Measurements from ENCODE around the gene NAPB.
"Not testable (repeated sequence)": the region's sequence is repeated elsewhere in the genome, so short reads cannot be mapped to it uniquely, and the experiment has no call there.

NAPB gene

GRCh38 chr20:23420943-23421931 is at the start of gene NAPB:
NAPB (minus strand) TSS chr20:23421488; CDS start chr20:23421402, 86 bp downstream.
- Histone ChIP-seq H3K36me3 (ENCODE audit: insufficient read depth, low read length) (no peaks in the 10 kb centered on the region), H3K79me2 (ENCODE audit: insufficient read depth, low read length) (peaks cover 41% of the 10 kb centered on the region), H3K27me3 (ENCODE audit: insufficient read depth, low read length, poor library complexity, severe bottlenecking) (no peaks in the 10 kb centered on the region), H3K4me3 (ENCODE audit: low read length, poor library complexity, severe bottlenecking) (peak within 1 kb of the TSS; percentile 91), H4K20me1 (ENCODE audit: insufficient read depth, low read length, poor library complexity, severe bottlenecking) (peaks cover 32% of the 10 kb centered on the region), H3K4me2 (ENCODE audit: low read depth, low read length, poor library complexity, severe bottlenecking) (peak within 1 kb of the TSS; percentile 86), H3K9me2 (replicated peaks; ENCODE audit: low read depth, low read length) (no peaks in the 10 kb centered on the region), H3K9me3 (ENCODE audit: insufficient read depth, low read depth, low read length) (no peaks in the 10 kb centered on the region), H3K4me1 (ENCODE audit: insufficient read depth, low read length, poor library complexity, severe bottlenecking) (peaks cover 57% of the 10 kb centered on the region), H2AFZ (ENCODE audit: low read length) (peak within 1 kb of the TSS; percentile 88), H3F3A (ENCODE audit: low read depth) (peaks cover 8% of the 10 kb centered on the region; the same call in 1 of the 2 replicates), H3K9ac (ENCODE audit: low read depth, low read length, poor library complexity, severe bottlenecking) (peak within 1 kb of the TSS; percentile 93)
- TF ChIP-seq CTCF (conservative IDR thresholded peaks at IDR 0.05; ENCODE audit: low read length) = 0 out of 2 replicates have a peak, but pooled peaks have one; percentile 22
- no peak for TF ChIP-seq EZH2phosphoT487 (IDR thresholded peaks at IDR 0.05; ENCODE audit: borderline replicate concordance)

- not testable (repeated sequence) for H3K4me3 ChIP-seq (ENCODE audit: low read length, poor library complexity, severe bottlenecking); H3K9me2 ChIP-seq (replicated peaks; ENCODE audit: low read depth, low read length); H3K4me1 ChIP-seq (ENCODE audit: insufficient read depth, low read length, poor library complexity, severe bottlenecking); H2AFZ ChIP-seq (ENCODE audit: low read length); H3K9ac ChIP-seq (ENCODE audit: low read depth, low read length, poor library complexity, severe bottlenecking); H3K27me3 ChIP-seq (ENCODE audit: insufficient read depth, low read length, poor library complexity, severe bottlenecking); H3K36me3 ChIP-seq (ENCODE audit: insufficient read depth, low read length); H3K4me2 ChIP-seq (ENCODE audit: low read depth, low read length, poor library complexity, severe bottlenecking); H3F3A ChIP-seq (ENCODE audit: low read depth); H3K79me2 ChIP-seq (ENCODE audit: insufficient read depth, low read length); H4K20me1 ChIP-seq (ENCODE audit: insufficient read depth, low read length, poor library complexity, severe bottlenecking); H3K9me3 ChIP-seq (ENCODE audit: insufficient read depth, low read depth, low read length)
These were observed 45.7 kb upstream of the NAPB start for GRCh38 chr20:23466961-23467360.

GRCh38 chr20:23461180-23461579 is 39.9 kb upstream of the NAPB start:
- no peaks in the 10 kb centered on the region for H4K20me1 ChIP-seq (ENCODE audit: insufficient read depth, low read length, poor library complexity, severe bottlenecking)
- H3K27me3 ChIP-seq (ENCODE audit: insufficient read depth, low read length, poor library complexity, severe bottlenecking) = no peaks in the 10 kb centered on the region
- H3K9me3 ChIP-seq (ENCODE audit: insufficient read depth, low read depth, low read length) = peaks cover 5% of the 10 kb centered on the region; the same call in 1 of the 2 replicates
- H3K79me2 ChIP-seq (ENCODE audit: insufficient read depth, low read length) = no peaks in the 10 kb centered on the region
- no peak overlapping the region for H2AFZ ChIP-seq (ENCODE audit: low read length)
- peaks cover 11% of the 10 kb centered on the region for H3K4me1 ChIP-seq (ENCODE audit: insufficient read depth, low read length, poor library complexity, severe bottlenecking)
- no peak overlapping the region for H3K4me3 ChIP-seq (ENCODE audit: low read length, poor library complexity, severe bottlenecking)
- H3K4me2 ChIP-seq (ENCODE audit: low read depth, low read length, poor library complexity, severe bottlenecking) = no peak overlapping the region
- TF ChIP-seq CTCF (conservative IDR thresholded peaks at IDR 0.05; ENCODE audit: low read length) (no peak), EZH2phosphoT487 (IDR thresholded peaks at IDR 0.05; ENCODE audit: borderline replicate concordance) (no peak)
- no peak overlapping the region for H3K9ac ChIP-seq (ENCODE audit: low read depth, low read length, poor library complexity, severe bottlenecking)
- no peaks in the 10 kb centered on the region for H3F3A ChIP-seq (ENCODE audit: low read depth)
- no peaks in the 10 kb centered on the region for H3K36me3 ChIP-seq (ENCODE audit: insufficient read depth, low read length)
- H3K9me2 ChIP-seq (replicated peaks; ENCODE audit: low read depth, low read length) = no peaks in the 10 kb centered on the region
